KBM-7 (cell line): ENCODE measurements around the gene C1GALT1.

Source experiments
- DNase-seq: peaks from one replicate; pipeline ENCODE4 v3.0.0-alpha.2; 2015
- in situ Hi-C: fragments of 300-500 bp; cut with MboI; formaldehyde crosslinking; loops from 2 replicates; pipeline ENCODE4 v1.14.3; 2020; ENCODE audit warnings: low sequenced_read_pairs, low pct_unique_long_range_greater_than_20kb, mixed read lengths

C1GALT1 gene

DNA sequence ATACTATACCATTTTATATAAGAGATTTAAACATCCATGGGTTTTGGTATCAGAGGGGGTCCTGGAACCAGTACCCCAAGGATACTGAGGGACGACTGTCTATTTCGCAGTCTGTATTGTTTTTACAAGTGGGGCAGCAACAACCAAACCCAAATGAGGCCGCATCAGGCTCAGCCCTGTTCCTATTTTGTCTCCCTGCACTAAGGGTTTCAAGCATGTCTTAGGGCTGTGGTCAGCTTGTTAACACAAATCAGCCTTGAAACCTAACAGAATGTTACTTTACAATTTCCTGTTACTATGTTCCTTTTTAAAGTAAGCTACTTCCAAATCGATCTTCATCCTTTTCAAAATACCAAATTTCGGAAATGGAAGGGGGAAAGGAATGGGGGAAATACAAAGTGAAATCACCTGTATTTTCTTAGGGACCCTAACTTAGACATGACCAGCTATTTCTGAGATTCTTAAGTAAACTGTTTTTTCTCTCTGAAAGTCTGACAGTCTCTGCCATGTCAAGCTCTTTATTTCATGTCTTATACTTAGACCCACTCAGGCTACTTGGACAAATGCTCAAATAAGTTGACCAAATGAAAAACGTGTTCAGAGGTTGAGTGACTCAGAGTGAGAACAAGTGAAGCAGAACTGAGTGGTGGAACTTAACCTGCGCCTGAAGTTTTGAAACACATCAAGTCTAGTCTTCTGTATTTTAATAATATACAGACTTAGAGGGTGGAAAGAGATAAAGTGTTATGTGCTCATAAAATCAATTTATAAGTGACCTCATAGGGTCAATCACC lies 75.8 kb downstream of the C1GALT1 start:
- in situ Hi-C loops = no loop called here
- DNase-seq = peak; percentile 56

DNA sequence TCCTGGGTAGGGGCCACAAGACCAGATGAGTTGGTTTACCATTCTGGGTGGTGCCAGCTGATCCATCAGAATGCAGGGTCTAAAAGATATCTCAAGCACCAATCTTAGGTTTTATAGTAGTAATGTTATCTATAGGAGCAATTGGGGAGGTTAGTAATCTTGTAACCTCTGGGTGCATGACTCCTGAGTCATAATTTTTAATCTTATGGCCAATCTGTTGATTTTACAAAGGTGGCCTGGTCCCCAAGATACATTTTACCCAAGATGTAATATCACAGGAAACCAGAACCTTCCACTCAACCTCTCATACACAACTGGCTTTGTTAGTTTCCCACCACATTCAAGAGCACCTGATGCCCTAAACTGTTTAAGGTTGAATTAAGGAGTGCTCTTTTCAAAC lies 79.5 kb downstream of the C1GALT1 start:
- no peak for DNase-seq
- in situ Hi-C loops = no loop called here

DNA sequence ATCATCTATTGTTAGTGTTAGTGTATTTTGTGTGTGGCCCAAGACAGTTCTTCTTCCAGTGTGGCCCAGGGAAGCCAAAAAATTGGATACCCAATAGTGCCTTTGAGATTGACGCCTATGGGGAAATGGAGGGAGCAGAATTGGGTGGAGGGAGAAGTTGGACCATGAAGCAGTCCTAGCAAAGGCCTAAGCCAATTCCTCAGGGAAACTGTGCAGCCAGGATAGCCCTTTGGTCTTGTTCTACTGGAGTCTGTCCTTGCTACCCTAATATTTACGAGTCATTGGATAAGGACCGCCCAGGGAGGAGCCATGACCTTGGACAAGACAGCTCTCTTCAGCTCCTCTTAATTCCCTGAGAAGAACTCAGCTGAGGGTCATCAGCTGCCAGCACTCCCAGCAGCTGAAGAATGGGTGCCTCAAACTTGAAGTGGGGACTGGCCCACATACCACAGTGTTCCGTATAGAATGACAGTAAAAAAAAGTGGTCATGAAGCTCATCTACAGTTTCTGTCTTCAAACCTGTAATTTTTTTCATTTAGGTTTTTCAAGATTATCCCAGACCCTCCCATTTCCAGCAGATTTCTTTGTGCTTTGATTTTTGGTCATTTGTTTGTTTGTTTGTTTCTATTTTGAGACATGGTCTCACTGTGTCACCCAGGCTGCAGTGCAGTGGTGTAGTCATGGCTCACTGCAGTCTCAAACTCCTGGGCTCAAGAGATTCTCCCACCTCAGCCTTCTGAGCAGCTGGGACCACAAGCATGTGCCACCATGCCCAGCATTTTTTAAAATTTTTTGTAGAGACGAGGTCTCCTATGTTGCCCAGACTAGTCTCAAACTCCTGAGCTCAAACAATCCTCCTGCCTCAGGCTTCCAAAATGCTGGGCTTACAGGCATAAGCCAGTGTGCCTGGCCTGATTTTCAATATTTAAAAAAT lies 81.2 kb downstream of the C1GALT1 start:
- in situ Hi-C loops = no loop called here
- DNase-seq = no peak

DNA sequence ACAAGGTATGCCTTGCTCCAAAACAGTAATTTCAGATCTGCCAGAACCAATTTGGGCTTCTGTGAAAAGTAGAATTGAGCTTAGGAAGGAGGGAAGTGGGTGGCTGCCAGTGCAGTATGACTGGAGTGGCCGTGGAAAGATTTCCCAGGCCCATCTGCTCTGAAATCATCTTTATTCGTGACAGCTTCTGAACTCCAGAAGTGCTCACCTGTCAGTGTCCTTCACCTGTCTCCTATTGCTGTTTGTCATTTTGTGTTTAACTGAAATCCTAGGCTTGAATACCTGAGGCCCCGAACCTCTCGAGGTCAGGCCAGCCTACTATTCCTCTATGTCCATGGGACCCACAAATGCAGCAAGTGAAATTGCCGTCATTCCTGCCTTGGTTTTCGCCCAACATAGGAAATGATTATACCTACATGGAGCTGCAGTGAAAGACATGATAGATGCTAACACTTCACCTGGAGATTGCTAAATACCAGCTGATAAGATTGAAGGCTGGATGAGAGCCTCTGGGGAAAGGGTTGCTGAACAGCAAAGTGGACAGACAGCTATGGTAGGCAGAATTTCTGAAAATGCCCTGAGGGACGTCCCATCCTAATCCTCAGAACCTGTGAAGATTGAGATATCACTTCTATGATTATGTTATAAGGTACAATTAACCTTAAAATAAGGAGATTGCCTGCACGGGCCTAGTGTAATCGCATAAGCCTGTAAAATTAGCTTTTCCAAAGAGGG lies 82.1 kb downstream of the C1GALT1 start:
- no peak for DNase-seq
- in situ Hi-C loops = no loop called here

DNA sequence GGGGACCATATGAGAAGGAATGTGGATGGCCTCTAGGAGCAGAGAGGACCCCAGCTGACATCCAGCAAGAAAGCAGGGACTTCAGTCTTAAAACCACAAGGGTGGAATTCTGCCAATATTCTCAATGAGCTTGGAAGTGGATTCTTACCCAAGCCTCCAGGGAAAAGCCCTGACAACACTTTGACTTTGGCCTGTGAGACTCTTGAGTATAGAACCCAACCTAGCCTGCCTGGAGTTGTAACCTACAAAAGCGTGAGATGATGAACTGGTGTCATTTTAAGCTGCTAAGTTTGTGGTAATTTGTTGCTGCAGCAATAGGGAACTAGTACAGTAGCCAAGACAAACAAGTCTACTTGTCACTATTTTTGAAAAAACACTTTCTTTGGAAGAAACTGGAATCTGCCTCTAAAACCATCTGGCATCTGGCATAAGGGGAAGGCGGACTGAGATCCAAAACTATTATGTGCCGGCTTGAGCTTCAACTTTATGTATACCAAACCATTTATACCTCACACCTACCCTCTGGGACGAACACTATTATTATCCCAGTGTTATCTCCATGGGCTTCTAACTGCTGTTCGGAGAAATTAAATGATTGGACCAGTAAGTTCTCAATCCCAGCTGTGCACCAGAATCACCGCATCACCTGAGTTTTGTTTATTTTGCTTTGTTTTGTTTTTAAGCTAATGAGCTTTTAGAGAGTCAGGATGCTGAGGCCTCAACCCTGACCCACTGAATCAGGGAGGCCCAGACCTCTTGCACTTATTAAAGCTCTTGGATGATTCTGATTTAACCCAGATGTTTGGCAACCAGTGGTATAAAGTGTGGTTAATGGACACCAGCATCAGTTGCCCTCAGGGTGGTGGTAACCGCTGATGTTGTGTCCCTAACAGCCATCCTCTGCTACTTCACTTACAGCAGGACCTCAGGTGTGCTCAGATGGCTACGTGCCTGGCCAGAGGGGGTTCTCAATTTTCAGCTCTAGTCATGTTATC lies 83.0 kb downstream of the C1GALT1 start:
- in situ Hi-C loops = no loop called here
- no peak for DNase-seq

DNA sequence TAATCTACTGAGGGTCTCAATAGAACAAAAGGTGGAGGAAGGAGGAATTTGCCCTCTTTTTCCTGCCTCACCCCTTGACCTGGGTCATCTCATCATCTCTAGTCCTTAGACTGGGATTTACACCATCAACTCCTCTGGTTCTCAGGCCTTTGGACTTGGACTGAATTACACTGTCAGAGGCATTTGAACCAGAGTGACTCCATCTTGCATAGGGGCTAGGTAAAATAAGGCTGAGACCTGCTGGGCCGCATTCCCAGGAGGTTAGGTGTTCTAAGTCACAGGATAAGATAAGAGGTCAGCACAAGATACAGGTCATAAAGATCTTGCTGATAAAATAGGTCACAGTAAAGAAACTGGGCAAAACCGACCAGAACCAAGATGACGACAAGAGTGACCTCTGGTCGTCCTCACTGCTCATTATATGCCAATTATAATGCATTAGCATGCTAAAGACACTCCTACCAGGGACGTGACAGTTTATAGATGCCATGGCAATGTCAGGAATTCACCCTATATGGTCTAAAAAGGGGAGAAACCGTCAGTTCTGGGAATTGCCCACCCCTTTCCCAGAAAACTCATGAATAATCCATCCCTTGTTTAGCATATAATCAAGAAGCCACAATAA lies 84.0 kb downstream of the C1GALT1 start:
- in situ Hi-C loops = no loop called here
- no peak for DNase-seq

DNA sequence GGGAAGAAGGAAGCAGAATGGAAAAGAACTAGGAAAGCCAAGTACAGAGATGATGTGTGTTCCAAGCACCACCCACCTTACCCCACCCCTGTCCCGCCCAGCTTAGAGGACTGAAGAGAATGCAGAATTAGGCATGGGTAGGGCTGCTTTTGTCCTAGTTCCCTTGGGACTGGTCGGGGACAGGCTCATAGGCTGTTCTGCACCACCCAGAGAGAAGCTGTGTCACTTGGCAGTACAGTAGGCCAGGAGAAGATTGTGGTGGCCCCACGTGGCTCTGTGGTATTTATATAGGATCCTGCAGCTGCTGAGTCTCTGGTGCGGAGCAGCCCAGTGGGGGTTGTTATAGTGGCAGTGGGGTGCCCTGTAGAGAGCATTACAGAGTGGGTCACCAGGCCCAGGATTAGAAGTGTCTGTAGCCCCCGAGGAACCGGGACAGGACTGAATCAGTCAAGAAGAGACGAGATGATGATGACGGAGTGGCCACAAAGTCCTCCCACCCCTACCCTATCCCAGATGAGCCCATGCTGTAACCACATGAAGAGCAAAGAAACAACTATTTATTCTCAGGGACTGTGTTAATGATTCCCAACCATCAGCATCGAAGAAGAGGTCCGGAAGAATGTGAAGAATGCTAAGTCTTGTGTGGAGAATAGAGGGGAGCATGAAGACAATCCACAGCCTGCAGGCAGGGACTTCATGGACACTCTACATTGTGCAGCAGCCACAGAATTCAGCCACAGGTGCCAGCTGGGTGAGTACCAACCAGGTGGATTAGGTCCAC lies 88.9 kb downstream of the C1GALT1 start:
- in situ Hi-C loops = no loop called here
- no peak for DNase-seq

DNA sequence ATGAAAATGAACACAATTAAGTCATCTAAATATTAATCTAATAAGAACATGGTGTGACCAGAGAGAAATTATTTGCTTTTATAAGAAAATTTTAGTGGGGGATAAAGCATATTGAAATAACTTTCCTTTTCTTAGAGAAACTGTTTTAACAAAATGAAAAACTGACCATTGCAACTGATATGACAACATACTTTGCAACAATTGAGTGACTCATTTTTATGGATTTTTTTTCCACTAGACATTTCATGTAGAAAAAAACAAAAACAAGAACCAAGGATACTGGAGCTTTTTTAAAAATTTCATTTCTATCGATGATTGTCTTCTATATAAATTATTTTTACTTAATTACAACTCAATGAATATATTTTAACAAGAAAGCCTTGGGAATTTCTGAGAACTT lies 90.0 kb downstream of the C1GALT1 start:
- in situ Hi-C loops = no loop called here
- DNase-seq = no peak

DNA sequence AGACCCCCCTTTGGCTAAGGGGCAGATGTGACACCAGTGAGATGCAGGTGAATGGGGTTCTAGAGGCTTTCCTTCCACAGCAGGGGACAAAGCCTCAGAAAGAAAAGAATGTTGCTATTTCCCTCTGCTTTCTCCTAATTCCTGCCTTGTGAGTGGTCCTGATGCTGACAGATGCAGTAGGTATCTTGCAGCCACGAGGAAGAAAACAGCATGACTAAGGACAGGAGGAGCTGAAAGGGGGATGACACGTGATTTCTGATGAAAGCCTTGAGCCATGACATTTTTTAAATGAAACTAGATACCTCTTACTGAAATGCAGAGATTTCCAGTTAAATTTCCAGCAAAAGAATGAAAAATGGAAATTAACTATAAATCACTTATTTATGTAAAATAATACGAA lies 92.4 kb downstream of the C1GALT1 start:
- DNase-seq = no peak

DNA sequence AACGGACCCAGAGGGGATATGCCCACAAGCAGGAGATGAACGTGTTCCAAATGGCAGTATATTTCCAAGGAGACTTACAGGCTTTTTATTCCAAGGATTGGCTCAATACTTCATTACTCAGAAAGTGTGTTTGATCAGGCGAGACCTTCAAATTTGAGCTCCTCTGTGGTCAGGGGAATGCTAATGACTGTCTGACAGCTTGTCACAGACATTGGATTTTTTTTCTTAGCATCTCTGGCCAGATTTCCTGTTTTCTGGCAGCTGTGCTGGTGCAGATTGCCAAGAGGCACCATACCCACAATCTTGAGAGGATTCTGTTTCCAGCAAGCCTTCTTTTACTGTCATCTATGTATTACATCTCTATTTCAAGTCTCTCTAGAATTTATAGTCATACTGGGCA lies 93.8 kb downstream of the C1GALT1 start:
- peak; percentile 82 for DNase-seq
- in situ Hi-C loops = no loop called here

More for the DNA sequence above, 92.4 kb downstream of the C1GALT1 start:
- in situ Hi-C loops = no loop called here

DNA sequence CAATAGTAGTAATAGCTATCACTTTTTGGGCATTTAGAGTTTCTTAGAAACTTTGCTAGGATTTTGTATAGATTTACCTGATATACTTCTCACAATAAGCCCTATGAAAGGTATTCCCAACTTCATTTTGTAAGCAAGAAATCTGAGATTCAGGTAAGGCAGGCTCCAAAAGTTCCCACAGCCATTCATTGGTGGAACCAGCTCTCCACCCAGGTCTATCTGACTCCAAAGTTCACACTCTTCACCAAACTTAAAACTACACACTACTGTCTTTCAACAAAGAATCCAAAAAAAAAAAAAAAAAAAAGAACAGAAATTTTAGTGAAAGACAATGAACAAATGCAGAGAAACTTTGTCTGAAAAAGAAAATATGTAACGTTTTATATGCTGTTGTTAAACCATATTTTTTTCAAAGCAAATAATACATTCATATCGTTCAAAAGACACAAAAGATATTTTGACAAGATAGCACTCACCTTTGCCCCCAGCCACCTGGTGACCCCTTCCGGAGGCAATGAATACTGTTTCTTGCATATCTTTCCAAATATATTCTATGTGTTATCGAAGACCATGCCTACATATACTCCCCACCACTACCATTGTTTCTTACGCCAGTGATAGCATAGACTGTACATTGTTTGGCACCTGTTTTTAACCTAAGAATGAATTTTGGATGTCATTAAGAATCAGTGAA lies 108.2 kb downstream of the C1GALT1 start:
- DNase-seq = no peak
- in situ Hi-C loops = no loop called here

DNA sequence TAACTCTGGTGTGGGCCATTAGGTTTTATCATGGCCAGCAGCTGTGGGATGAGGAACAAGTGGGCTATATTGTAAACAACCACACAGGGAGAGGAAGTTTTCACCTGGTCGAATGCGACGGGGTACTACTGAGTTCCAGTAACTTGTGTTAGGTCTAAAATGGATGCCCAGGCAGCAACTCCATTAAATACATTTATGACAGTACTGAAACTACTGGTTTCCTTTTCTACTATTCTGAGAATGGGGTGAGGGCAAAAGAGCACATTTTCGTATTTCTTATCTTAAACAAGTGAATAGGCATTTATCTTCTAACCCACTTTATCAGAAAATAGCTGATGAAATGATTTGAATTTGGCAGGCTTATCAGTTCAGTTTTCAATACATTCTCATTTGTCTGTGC lies 109.7 kb downstream of the C1GALT1 start:
- no peak for DNase-seq
- in situ Hi-C loops = no loop called here

DNA sequence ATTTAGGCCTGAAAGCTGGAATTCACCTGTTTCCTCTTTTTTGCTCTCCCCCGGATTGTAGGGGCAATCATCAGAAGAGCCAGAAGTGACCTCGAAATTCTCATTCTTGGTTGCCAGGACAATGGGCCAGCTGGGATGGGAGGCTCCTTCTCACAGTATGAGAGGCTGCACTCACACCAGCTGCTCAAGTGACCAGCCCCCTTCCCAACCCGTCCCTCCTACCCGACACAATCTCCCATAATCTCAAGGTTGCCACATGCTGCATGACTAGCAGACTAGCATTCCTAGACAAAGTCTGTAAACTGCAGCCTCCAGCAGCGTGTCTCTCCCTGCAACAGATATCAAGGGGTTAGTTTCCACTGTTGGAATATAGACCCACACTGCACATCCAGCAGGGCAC lies 110.3 kb downstream of the C1GALT1 start:
- in situ Hi-C loops = no loop called here
- peak; percentile 10 for DNase-seq

DNA sequence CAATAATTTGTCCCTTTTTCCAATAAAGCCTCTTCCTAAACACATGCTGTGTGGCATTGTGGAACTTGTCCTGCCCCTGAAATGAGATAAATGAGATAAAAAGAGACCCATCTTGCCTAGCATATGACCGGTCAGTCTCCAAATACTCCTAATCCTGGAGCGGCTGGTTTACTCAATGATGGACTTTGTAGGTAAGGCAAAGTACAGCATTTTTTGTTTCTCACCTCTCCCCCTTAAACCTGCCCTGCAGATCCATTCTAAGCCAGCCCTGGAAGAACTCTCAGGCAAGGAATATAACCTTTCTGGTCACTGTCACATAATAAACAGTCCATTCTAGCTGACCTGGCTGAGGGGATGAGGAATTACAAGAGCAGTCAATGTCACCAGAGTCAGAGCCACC lies 110.7 kb downstream of the C1GALT1 start:
- in situ Hi-C loops = no loop called here
- DNase-seq = no peak

DNA sequence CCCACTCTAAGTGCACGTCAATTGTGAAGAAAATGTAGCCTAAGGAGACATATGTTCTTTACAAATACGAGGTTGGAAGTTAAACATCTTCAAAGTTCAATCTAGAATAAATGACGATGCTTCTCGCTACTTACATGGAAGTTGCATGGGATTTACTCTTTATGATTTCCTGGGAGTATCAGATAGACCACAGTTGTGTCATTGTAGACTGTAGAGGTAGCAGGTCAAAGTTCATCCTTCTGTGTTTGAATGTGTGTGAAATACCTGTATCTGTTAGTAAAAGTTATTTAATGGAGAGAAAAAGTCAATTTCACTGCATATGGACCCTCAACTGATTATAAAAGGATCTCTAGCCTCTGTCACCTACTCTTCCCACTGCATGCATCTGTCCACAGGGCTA lies 112.6 kb downstream of the C1GALT1 start:
- no peak for DNase-seq
- in situ Hi-C loops = no loop called here
